Stimulated activated naive CD4-positive, alpha-beta T cell treated with Interleukin-2 at 50 U/mL for 16 hours (primary cell): ENCODE measurements around the gene OR11H6.
"Not testable (repeated sequence)": the region's sequence is repeated elsewhere in the genome, so short reads cannot be mapped to it uniquely, and the experiment has no call there.

Experiments
- DNase-seq: peaks from one replicate; lab custom pipeline; 2025; lab: John Stamatoyannopoulos, UW

The OR11H6 gene

GRCh38 chr14:20223410-20223809 lies at the start of gene OR11H6:
Gene OR11H6, plus strand, starts transcription at chr14:20223710. Its CDS starts 0 bp downstream, at chr14:20223710.
- no peak for DNase-seq

- not testable (repeated sequence) for DNase-seq
Observed at GRCh38 chr14:20174205-20174604, 49.3 kb upstream of the OR11H6 start.

- no peak for DNase-seq
Observed at GRCh38 chr14:20176330-20176729, 47.2 kb upstream of the OR11H6 start.

- DNase-seq: no peak
Observed at GRCh38 chr14:20177433-20177974, 46.0 kb upstream of the OR11H6 start.

- no peak for DNase-seq
Observed at GRCh38 chr14:20179218-20179617, 44.3 kb upstream of the OR11H6 start.

- DNase-seq: no peak
Observed at GRCh38 chr14:20179880-20180279, 43.6 kb upstream of the OR11H6 start.

GRCh38 chr14:20180486-20180885 lies 43.0 kb upstream of the OR11H6 start:
- DNase-seq: no peak

GRCh38 chr14:20184181-20184580 lies 39.3 kb upstream of the OR11H6 start:
- DNase-seq: no peak

- no peak for DNase-seq
Observed at GRCh38 chr14:20190596-20190995, 32.9 kb upstream of the OR11H6 start, which contains the start of gene OR11G2. Gene OR11G2, plus strand, starts transcription at chr14:20190896. Its CDS starts 6,542 bp downstream, at chr14:20197438.

GRCh38 chr14:20191396-20191795 lies 32.1 kb upstream of the OR11H6 start:
- no peak for DNase-seq

GRCh38 chr14:20194101-20194500 lies 29.4 kb upstream of the OR11H6 start:
- DNase-seq: no peak

- DNase-seq: not testable (repeated sequence)
Observed at GRCh38 chr14:20195170-20195569, 28.3 kb upstream of the OR11H6 start.

- DNase-seq: no peak
Observed at GRCh38 chr14:20195911-20196310, 27.6 kb upstream of the OR11H6 start.

GRCh38 chr14:20197459-20197858 lies 26.1 kb upstream of the OR11H6 start:
- DNase-seq: no peak

GRCh38 chr14:20198991-20199390 lies 24.5 kb upstream of the OR11H6 start:
- DNase-seq: no peak

GRCh38 chr14:20204721-20205120 lies 18.8 kb upstream of the OR11H6 start:
- DNase-seq: no peak

- no peak for DNase-seq
Observed at GRCh38 chr14:20209595-20209994, 13.9 kb upstream of the OR11H6 start.

- not testable (repeated sequence) for DNase-seq
Observed at GRCh38 chr14:20212406-20212805, 11.1 kb upstream of the OR11H6 start.

- no peak for DNase-seq
Observed at GRCh38 chr14:20215196-20215595, 8.3 kb upstream of the OR11H6 start.

GRCh38 chr14:20219033-20219432 lies 4.5 kb upstream of the OR11H6 start:
- no peak for DNase-seq

GRCh38 chr14:20228681-20229080 lies 5.2 kb downstream of the OR11H6 start, which contains the start of gene OR11H7:
Gene OR11H7, plus strand, starts transcription at chr14:20228981.
- no peak for DNase-seq

- DNase-seq: not testable (repeated sequence)
Observed at GRCh38 chr14:20235415-20235814, 11.9 kb downstream of the OR11H6 start.

- no peak for DNase-seq
Observed at GRCh38 chr14:20247646-20248246, 24.2 kb downstream of the OR11H6 start.

GRCh38 chr14:20262642-20263128 lies 39.2 kb downstream of the OR11H6 start:
- no peak for DNase-seq
